K562 (cell line): ENCODE results near the gene RMI1. TPM values are rescaled to one million over a fixed set of nuclear protein-coding genes. Genes with fewer than 3 reads are reported as not detected.

Source experiments
- EZH2 ChIP-seq: IDR thresholded peaks from 2 replicates; pipeline ENCODE4 v1.6.1; 2012; ENCODE audit warnings: low read depth, mild to moderate bottlenecking, inconsistent platforms, low read length, borderline replicate concordance
- MTA1 ChIP-seq: fragments of 450-650 bp; IDR thresholded peaks from 2 replicates; pipeline ENCODE4 v1.6.1; 2017; ENCODE audit warnings: borderline replicate concordance
- NKRF ChIP-seq: fragments of 450-650 bp; IDR thresholded peaks from 2 replicates; pipeline ENCODE4 v1.6.1; 2016; ENCODE audit warnings: borderline replicate concordance
- PBX2 ChIP-seq, 2 experiments: IDR thresholded peaks in 1 of 2; conservative IDR thresholded peaks in 1 of 2; 2 replicates each; pipeline ENCODE4 v1.6.1; 2016; ENCODE audit warnings: low read depth in 2 of 2, mild to moderate bottlenecking in 1 of 2, missing compliant biosample characterization in 1 of 2, missing genetic modification characterization in 1 of 2, moderate library complexity in 1 of 2
- PTRF ChIP-seq: fragments of 450-650 bp; IDR thresholded peaks from 2 replicates; pipeline ENCODE4 v1.6.1; 2016; ENCODE audit warnings: mild to moderate bottlenecking, missing genetic modification characterization, missing compliant biosample characterization
- SMARCE1 ChIP-seq: fragments of 450-650 bp; IDR thresholded peaks from 2 replicates; pipeline ENCODE4 v1.7.1; 2016; ENCODE audit warnings: mild to moderate bottlenecking
- SRSF7 ChIP-seq: fragments of 200-400 bp; formaldehyde crosslinking; optimal IDR thresholded peaks from 2 replicates; pipeline ENCODE3; 2017; ENCODE audit warnings: mild to moderate bottlenecking, low read depth, low read length
- ZNF12 ChIP-seq: sonication (generic); formaldehyde crosslinking; IDR thresholded peaks from 2 replicates; pipeline ENCODE4 v1.4.0; 2020; ENCODE audit warnings: mild to moderate bottlenecking, missing genetic modification reagents
- ZNF518B ChIP-seq: fragments of 250-450 bp; sonication (Bioruptor Pico); IDR thresholded peaks from 2 replicates; pipeline ENCODE4 v1.5.0; 2021; ENCODE audit warnings: mild to moderate bottlenecking, moderate library complexity
- ZNF780A ChIP-seq: fragments of 250-450 bp; sonication (Bioruptor Pico); IDR thresholded peaks from 2 replicates; pipeline ENCODE4 v1.5.0; 2021; ENCODE audit warnings: mild to moderate bottlenecking
- polyA plus RNA-seq, 8 experiments: library from polyadenylated mRNA; depleted of rRNA in 4 of 8; stranded (reverse) in 5 of 8; unstranded in 3 of 8; fragments of >200 nt; fragmentation: Nextera tagmentation in 2 of 8; fragmentation: Illumina TruSeq in 1 of 8; extraction: Ambion mirVana in 2 of 8; extraction: Trizol in 1 of 8; gene quantifications; 2 replicates each; pipeline versions ENCODE4 v1.2.1 to v1.2.3, GENCODE V29; 2011 to 2014; ENCODE audit warnings: inconsistent platforms in 1 of 8, missing spikeins in 1 of 8
- total RNA-seq, 7 experiments: library from RNA; depleted of rRNA in 6 of 7; stranded (reverse); fragments of >200 nt in 6 of 7; fragmentation: Illumina TruSeq in 2 of 7; extraction: Trizol in 2 of 7; gene quantifications; 2 replicates each; pipeline versions ENCODE4 v1.2.1 to v1.2.3, GENCODE V29; 2011 to 2021; ENCODE audit warnings: low replicate concordance in 1 of 7
- TF ChIP-seq, protein P1 (sequence below): fragments of 200-800 bp; sonication (Bioruptor generic); IDR thresholded peaks from 2 replicates; pipeline ENCODE4 v1.6.1; 2017; ENCODE audit warnings: missing genetic modification characterization, missing compliant biosample characterization
- TF ChIP-seq, protein P2 (sequence below): fragments of 250-450 bp; sonication (Bioruptor Pico); IDR thresholded peaks from 2 replicates; pipeline ENCODE4 v1.4.0; 2020; ENCODE audit warnings: mild to moderate bottlenecking
- TF ChIP-seq, protein P3 (sequence below): fragments of 450-650 bp; IDR thresholded peaks from one replicate; pipeline ENCODE4 v1.6.1; 2018; ENCODE audit warnings: mild to moderate bottlenecking, moderate library complexity; ENCODE audit not compliant: partially characterized antibody

The RMI1 gene
- total and polyA plus RNA-seq, 9 of the 15 experiments (the other 6 are each of a cell fraction or from before 2014, with no cell fraction given), result 3.0 to 17.4 (median 10.6) TPM

DNA sequence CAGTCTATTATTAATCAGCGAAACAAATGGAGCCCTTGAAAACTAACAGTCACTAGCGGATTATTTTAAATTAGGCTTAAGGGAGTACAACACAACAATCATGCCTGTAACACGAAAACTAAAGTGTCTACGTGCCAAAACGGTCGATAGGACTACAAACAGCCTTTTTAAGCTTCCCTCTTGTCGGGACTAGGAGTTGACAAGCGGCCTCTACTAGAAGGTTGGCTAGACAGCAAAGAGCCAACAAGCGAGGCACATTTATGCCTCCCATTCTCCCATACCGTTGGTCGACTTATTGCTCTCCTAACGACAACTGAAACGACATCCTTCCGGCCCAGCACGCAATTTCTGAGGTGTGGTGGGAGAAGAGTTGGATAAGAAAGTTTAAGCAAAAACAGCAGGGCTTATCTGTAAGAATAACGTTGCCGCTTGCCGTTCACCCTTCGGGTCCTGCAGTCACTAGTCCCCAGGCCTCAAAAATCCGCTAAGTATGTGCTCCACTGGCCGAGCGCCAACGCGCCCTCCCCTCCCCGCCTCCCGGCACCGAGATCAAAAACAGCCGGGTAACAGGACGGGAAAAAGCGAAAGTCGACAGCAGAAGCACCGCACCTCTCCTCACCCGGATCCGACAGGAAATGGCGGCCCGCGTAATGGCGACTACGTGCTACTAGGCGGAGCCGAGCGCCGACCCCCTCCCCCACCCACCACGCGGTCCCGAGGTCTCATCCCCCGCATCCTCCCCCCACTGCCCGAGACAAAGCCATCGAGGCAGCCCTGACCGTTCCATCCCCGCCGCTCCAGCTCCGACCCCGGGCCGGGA lies 1.4 kb upstream of the RMI1 start (continued):
- no peak for TF ChIP-seq ZNF518B (CRISPR knock-in tag)
- no peak for TF ChIP-seq ZNF780A (CRISPR knock-in tag)
- TF ChIP-seq, protein P1, sequence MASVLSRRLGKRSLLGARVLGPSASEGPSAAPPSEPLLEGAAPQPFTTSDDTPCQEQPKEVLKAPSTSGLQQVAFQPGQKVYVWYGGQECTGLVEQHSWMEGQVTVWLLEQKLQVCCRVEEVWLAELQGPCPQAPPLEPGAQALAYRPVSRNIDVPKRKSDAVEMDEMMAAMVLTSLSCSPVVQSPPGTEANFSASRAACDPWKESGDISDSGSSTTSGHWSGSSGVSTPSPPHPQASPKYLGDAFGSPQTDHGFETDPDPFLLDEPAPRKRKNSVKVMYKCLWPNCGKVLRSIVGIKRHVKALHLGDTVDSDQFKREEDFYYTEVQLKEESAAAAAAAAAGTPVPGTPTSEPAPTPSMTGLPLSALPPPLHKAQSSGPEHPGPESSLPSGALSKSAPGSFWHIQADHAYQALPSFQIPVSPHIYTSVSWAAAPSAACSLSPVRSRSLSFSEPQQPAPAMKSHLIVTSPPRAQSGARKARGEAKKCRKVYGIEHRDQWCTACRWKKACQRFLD, result no peak
- TF ChIP-seq, protein P2, sequence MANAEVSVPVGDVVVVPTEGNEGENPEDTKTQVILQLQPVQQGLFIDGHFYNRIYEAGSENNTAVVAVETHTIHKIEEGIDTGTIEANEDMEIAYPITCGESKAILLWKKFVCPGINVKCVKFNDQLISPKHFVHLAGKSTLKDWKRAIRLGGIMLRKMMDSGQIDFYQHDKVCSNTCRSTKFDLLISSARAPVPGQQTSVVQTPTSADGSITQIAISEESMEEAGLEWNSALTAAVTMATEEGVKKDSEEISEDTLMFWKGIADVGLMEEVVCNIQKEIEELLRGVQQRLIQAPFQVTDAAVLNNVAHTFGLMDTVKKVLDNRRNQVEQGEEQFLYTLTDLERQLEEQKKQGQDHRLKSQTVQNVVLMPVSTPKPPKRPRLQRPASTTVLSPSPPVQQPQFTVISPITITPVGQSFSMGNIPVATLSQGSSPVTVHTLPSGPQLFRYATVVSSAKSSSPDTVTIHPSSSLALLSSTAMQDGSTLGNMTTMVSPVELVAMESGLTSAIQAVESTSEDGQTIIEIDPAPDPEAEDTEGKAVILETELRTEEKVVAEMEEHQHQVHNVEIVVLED, result 0 out of 2 replicates have a peak, but pooled peaks have one; percentile 19
- no peak for TF ChIP-seq EZH2
- no peak for TF ChIP-seq MTA1
- no peak for TF ChIP-seq PBX2 (CRISPR knock-in tag; IDR thresholded peaks at IDR 0.05; ENCODE audit: low read depth)
- TF ChIP-seq PBX2 (tag; conservative IDR thresholded peaks at IDR 0.05; ENCODE audit: low read depth), result no peak
- TF ChIP-seq NKRF, result no peak
- no peak for TF ChIP-seq ZNF12
- TF ChIP-seq, protein P3, sequence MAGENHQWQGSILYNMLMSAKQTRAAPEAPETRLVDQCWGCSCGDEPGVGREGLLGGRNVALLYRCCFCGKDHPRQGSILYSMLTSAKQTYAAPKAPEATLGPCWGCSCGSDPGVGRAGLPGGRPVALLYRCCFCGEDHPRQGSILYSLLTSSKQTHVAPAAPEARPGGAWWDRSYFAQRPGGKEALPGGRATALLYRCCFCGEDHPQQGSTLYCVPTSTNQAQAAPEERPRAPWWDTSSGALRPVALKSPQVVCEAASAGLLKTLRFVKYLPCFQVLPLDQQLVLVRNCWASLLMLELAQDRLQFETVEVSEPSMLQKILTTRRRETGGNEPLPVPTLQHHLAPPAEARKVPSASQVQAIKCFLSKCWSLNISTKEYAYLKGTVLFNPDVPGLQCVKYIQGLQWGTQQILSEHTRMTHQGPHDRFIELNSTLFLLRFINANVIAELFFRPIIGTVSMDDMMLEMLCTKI, result no peak
- no peak for TF ChIP-seq PTRF (tag)
- no peak for TF ChIP-seq SRSF7
- TF ChIP-seq SMARCE1, result no peak
